MG63 (cell line): ENCODE data around the gene SH3BGRL3. TPM values are rescaled to one million over a fixed set of nuclear protein-coding genes. Genes with fewer than 3 reads are reported as not detected.
"Not testable (repeated sequence)": the region's sequence is repeated elsewhere in the genome, so short reads cannot be mapped to it uniquely, and the experiment has no call there.

ENCODE experiments used
- DNase-seq: peaks from one replicate; pipeline ENCODE4 v3.0.0-alpha.2; 2020
- H3K27me3 ChIP-seq: fragments of 250-450 bp; sonication (Bioruptor Pico); 2 replicates; pipeline ENCODE4 v1.5.1; 2020; ENCODE audit warnings: mild to moderate bottlenecking, moderate library complexity
- H3K36me3 ChIP-seq: fragments of 250-450 bp; sonication (Bioruptor Pico); 2 replicates; pipeline ENCODE4 v1.5.1; 2020; ENCODE audit warnings: mild to moderate bottlenecking, moderate library complexity
- H3K4me3 ChIP-seq: fragments of 250-450 bp; sonication (Bioruptor Pico); 2 replicates; pipeline ENCODE4 v1.5.1; 2020; ENCODE audit warnings: mild to moderate bottlenecking, moderate library complexity
- H3K9me3 ChIP-seq: fragments of 250-450 bp; sonication (Bioruptor Pico); 2 replicates; pipeline ENCODE4 v1.5.1; 2020; ENCODE audit warnings: mild to moderate bottlenecking, moderate library complexity
- total RNA-seq: library from RNA; depleted of rRNA; stranded (reverse); fragments of >200 nt; shearing (Covaris generic); gene quantifications from 2 replicates; pipeline ENCODE4 v1.2.3, GENCODE V29; 2014; ENCODE audit warnings: low replicate concordance; rRNA removed

SH3BGRL3 gene
- 20.2 and 22.3 TPM in 2 replicates for total RNA-seq

DNA sequence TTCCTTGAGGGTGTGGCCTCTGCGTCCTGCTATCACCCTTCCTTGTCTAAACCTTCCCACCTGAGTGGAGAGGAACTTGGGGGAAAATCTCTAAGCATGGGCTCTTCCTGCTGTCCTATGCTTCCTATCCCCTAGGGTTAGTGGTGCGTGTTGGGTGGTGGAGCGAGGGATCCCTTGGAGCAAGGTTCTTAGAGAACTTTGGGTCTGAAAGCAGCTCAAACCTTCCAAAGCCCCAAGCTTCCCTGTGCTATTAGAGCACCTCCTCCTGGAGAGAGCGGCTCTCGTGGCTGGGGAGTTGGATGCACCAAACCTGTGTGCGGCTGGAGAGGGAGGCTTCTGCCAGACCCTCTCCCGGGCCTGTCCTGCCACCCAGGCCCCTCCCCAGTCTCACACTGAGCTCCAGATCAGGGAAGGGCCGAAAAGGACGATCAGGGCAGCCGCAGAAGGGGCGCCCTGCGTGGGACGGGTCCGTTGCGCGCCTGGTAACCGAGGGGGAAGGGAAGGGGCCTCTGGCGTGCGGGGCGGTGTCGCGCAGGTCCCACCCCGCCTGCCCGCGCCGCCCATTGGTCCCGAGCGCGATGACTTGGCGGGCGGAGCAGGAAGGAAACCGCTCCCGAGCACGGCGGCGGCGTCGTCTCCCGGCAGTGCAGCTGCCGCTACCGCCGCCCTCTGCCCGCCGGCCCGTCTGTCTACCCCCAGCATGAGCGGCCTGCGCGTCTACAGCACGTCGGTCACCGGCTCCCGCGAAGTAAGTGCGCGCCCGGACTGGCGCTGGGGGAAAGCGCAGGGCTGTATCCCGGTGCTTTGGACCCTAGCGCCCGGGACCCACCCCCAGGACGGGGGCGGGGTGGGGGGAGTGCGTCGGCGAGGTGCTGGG, at the start of gene SH3BGRL3:
Gene SH3BGRL3 (plus strand): TSS at position 631 of the 877 bp plus-strand sequence. CDS start 70 bp downstream, at position 701.
- peak; percentile 89 for DNase-seq
- no peaks in the 10 kb centered on the region for H3K9me3 ChIP-seq

GRCh38 chr1:26230682-26231081, 49.2 kb upstream of the SH3BGRL3 start:
- H3K36me3 ChIP-seq, result not testable (repeated sequence)

More for the DNA sequence above, at the start of gene SH3BGRL3:
- Histone ChIP-seq H3K27me3 (no peaks in the 10 kb centered on the region), H3K4me3 (peak within 1 kb of the TSS; percentile 92), H3K36me3 (peaks cover 43% of the 10 kb centered on the region)

GRCh38 chr1:26233903-26234643, 45.8 kb upstream of the SH3BGRL3 start, which contains the start of gene CEP85:
Gene CEP85, plus strand, starts transcription at chr1:26234200. Its CDS starts 5,584 bp downstream, at chr1:26239784.
- Histone ChIP-seq H3K4me3 (peak within 1 kb of the TSS; percentile 79), H3K27me3 (no peaks in the 10 kb centered on the region), H3K36me3 (peaks cover 7% of the 10 kb centered on the region), H3K9me3 (no peaks in the 10 kb centered on the region)
- DNase-seq, result peak; percentile 92

More at GRCh38 chr1:26230682-26231081, 49.2 kb upstream of the SH3BGRL3 start:
- H3K9me3 ChIP-seq, DNase-seq, H3K27me3 ChIP-seq, H3K4me3 ChIP-seq: not testable (repeated sequence)

- Histone ChIP-seq H3K4me3 (peak overlapping the region; percentile 79), H3K9me3 (no peaks in the 10 kb centered on the region), H3K36me3 (peaks cover 9% of the 10 kb centered on the region), H3K27me3 (no peaks in the 10 kb centered on the region)
- DNase-seq, result peak; percentile 48
Observed at GRCh38 chr1:26234644-26235370, 45.1 kb upstream of the SH3BGRL3 start.

GRCh38 chr1:26237230-26237966, 42.5 kb upstream of the SH3BGRL3 start:
- Histone ChIP-seq H3K36me3 (peaks cover 16% of the 10 kb centered on the region), H3K9me3 (no peaks in the 10 kb centered on the region), H3K4me3 (no peak overlapping the region), H3K27me3 (no peaks in the 10 kb centered on the region)
- no peak for DNase-seq

GRCh38 chr1:26239936-26240335, 40.0 kb upstream of the SH3BGRL3 start:
- H3K36me3 ChIP-seq, result peaks cover 35% of the 10 kb centered on the region
- H3K4me3 ChIP-seq, result no peak overlapping the region
- H3K9me3 ChIP-seq, result no peaks in the 10 kb centered on the region
- H3K27me3 ChIP-seq, result no peaks in the 10 kb centered on the region
- DNase-seq, result no peak

- Histone ChIP-seq H3K9me3 (no peaks in the 10 kb centered on the region), H3K36me3 (peaks cover 35% of the 10 kb centered on the region), H3K27me3 (no peaks in the 10 kb centered on the region), H3K4me3 (no peak overlapping the region)
- DNase-seq, result no peak
Observed at GRCh38 chr1:26252718-26253117, 27.2 kb upstream of the SH3BGRL3 start.

DNA sequence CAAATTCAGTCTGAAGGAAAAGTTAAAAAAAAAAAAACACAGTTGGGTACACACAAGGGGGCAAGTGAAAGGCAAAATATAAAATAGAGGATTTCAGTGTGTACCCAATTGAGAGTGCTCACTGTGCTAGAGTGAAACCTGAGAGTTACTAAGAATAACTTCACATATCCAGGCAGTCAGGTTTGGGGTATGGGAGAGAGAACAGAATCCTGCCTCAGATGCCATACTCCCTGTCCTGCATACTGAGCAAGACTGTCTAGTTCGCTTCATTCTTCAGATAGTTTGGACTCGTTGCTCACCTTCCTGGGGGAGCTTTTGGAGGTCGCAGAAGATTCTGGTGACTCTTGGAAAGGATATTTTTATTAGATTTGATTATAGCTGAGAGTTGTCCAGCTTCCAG, 25.5 kb upstream of the SH3BGRL3 start:
- no peaks in the 10 kb centered on the region for H3K9me3 ChIP-seq
- H3K36me3 ChIP-seq, result peaks cover 44% of the 10 kb centered on the region
- no peak overlapping the region for H3K4me3 ChIP-seq
- no peaks in the 10 kb centered on the region for H3K27me3 ChIP-seq
- no peak for DNase-seq

DNA sequence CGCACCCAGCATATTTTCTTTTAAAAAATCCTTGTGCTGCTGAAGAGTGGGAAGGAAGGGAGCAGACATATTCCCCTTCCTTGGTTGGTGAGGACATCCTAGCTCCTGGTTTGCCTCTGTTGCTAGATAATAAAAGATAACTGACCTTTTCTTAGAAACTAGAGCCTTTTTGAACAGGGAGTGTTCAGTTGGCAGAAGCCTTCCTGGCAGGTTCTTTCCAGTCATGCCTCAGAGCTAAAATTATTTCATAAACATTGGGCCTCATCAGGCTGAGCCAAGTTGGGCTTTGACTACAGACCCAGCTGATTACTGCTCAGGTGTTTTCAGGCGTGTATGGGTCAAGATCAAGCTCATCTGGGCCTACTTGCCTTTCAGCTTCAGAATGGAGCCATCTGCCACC, 22.7 kb upstream of the SH3BGRL3 start:
- Histone ChIP-seq H3K4me3 (no peak overlapping the region), H3K36me3 (peaks cover 55% of the 10 kb centered on the region), H3K9me3 (no peaks in the 10 kb centered on the region), H3K27me3 (no peaks in the 10 kb centered on the region)
- DNase-seq, result no peak

DNA sequence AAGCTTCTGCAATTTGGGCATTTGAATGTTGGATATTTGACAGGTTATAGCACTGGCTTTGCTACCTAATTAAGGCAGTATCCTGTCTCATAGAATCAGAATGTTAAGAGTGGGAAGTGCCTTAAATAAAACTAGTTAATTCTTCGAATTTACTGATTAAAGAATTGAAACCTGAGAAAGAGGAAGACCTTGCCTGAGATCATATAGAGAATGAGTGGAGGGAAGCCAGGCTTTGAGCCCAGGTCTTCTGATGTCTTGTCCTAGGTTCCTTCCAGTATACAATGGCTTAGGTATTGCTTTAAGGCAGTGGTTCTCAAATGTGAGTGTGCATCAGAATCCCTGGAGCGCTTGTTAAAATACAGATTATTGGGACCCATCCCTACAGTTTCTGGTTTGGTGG, 20.9 kb upstream of the SH3BGRL3 start:
- H3K36me3 ChIP-seq, result peaks cover 68% of the 10 kb centered on the region
- H3K4me3 ChIP-seq, result no peak overlapping the region

DNA sequence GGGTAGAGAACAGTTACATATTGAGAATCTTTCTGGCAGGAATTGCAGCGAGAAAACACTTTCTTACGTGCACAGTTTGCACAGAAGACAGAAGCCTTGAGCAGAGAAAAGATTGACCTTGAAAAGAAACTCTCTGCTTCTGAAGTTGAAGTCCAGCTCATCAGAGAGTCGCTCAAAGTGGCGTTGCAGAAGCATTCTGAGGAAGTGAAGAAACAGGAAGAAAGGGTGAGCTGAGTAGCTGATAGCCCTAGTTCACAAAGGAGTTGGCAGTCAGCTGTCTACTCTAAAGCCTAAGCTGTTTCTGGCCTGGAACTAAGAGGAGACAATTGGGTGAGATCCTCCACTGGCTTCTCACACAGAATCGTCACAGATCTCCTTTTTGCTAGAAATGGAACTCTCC, 20.3 kb upstream of the SH3BGRL3 start:
- no peak for DNase-seq
- no peak overlapping the region for H3K4me3 ChIP-seq
- H3K9me3 ChIP-seq, result no peaks in the 10 kb centered on the region
- H3K36me3 ChIP-seq, result peaks cover 73% of the 10 kb centered on the region
- no peaks in the 10 kb centered on the region for H3K27me3 ChIP-seq

More for the DNA sequence above, 20.9 kb upstream of the SH3BGRL3 start:
- no peak for DNase-seq
- Histone ChIP-seq H3K9me3 (no peaks in the 10 kb centered on the region), H3K27me3 (no peaks in the 10 kb centered on the region)

- no peaks in the 10 kb centered on the region for H3K27me3 ChIP-seq
- no peaks in the 10 kb centered on the region for H3K9me3 ChIP-seq
- DNase-seq, result no peak
- H3K36me3 ChIP-seq, result peaks cover 68% of the 10 kb centered on the region
- H3K4me3 ChIP-seq, result no peak overlapping the region
Observed at GRCh38 chr1:26263212-26263611, 16.7 kb upstream of the SH3BGRL3 start.

DNA sequence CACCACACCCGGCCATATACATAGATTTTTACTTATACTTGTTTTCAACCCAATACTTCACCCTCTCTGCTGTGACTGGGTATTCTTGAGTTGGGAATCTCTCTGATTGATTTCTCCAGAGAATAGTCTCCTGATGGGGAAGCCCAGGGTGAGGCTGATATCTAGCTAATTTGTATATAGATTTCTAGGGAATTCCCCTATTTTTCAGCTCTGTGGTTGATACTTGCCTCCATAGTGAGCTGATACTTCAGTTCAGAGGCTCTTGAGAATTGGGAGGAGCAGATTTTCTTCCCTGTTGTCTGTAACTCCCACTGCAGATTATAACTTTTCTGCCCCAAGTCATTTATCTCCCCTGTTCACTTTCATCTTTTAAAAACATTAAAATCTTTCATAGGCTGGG, 14.5 kb upstream of the SH3BGRL3 start:
- H3K9me3 ChIP-seq, result 0 out of 2 replicates have a peak, but pooled peaks cover 4% of the 10 kb centered on the region
- H3K36me3 ChIP-seq, result peaks cover 68% of the 10 kb centered on the region
- H3K4me3 ChIP-seq, result no peak overlapping the region
- H3K27me3 ChIP-seq, result no peaks in the 10 kb centered on the region
- no peak for DNase-seq

DNA sequence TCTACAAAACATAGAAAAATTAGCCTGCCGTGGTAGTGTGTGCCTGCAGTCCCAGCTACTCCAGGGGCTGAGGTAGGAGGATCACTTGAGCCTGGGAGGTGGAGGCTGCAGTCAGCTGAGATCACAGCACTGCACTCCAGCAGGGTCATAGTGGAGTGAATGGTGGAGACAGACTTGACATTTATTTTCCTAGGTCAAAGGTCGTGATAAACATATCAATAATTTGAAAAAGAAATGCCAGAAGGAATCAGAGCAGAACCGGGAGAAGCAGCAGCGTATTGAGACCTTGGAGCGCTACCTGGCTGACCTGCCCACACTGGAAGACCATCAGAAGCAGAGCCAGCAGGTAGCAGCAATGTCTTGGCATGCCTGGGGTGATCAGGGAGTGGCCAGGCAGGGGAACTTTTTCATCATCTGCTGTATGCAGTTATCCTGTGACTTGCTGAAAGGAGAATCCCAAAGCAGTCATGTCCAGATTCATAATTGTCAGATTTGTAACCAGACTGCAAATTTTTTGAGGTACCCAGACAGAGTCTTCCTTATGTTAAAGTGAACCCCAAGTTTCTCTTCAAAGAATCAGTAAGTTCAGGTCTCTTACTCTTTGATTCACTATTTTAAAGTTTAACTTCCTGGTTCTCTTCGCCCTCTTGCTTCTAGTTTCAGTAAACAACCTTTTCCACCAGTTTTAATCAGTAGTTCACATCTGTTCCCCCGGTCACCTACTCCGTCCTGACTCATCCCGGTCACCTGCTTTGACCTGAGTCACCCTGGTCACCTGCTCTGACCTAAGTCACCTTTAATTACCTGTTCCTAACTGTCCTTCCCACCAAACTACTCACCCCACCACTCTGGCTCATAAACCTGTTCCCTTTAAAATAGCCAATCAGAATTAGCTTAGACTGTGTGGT, 11.3 kb upstream of the SH3BGRL3 start:
- H3K9me3 ChIP-seq, result 0 out of 2 replicates have a peak, but pooled peaks cover 4% of the 10 kb centered on the region
- H3K4me3 ChIP-seq, result no peak overlapping the region
- H3K36me3 ChIP-seq, result peaks cover 67% of the 10 kb centered on the region
- H3K27me3 ChIP-seq, result no peaks in the 10 kb centered on the region
- no peak for DNase-seq

GRCh38 chr1:26269198-26269550, 10.7 kb upstream of the SH3BGRL3 start:
- Histone ChIP-seq H3K4me3 (no peak overlapping the region), H3K36me3 (peaks cover 67% of the 10 kb centered on the region), H3K9me3 (0 out of 2 replicates have a peak, but pooled peaks cover 4% of the 10 kb centered on the region), H3K27me3 (no peaks in the 10 kb centered on the region)
- no peak for DNase-seq
